NCI-H345 (cell line): ENCODE data around the gene SOX12.

Source experiments
- DNase-seq: peaks from one replicate; lab custom pipeline; 2025; lab: John Stamatoyannopoulos, UW

SOX12 gene

GRCh38 chr20:325045-325888, at the start of gene SOX12:
TSS of gene SOX12 (plus strand) at chr20:325552. CDS start at chr20:325925, 373 bp downstream.
- peak; percentile 99 for DNase-seq

GRCh38 chr20:275791-276190, 49.6 kb upstream of the SOX12 start:
- no peak for DNase-seq

GRCh38 chr20:276620-277495, 48.5 kb upstream of the SOX12 start:
- no peak for DNase-seq

DNA sequence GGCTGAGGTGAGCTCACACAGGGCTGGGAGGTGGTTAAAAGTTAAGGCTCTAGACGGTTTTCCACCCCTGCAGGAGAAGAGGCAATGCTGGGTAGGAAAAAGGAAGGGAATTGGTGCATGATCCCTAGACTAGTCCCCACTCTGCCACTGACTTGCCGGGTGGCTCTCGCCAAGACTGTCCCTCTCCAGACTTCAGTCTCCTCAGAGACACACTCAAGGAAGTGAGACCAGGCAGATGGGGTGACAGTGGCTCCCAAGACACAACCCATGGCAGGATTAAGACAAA, 47.9 kb upstream of the SOX12 start:
- no peak for DNase-seq

- DNase-seq = no peak
Measured at GRCh38 chr20:278181-278580, 47.2 kb upstream of the SOX12 start.

- DNase-seq = no peak
Measured at GRCh38 chr20:278607-279571, 46.5 kb upstream of the SOX12 start.

- DNase-seq = no peak
Measured at GRCh38 chr20:284172-284571, 41.2 kb upstream of the SOX12 start.

DNA sequence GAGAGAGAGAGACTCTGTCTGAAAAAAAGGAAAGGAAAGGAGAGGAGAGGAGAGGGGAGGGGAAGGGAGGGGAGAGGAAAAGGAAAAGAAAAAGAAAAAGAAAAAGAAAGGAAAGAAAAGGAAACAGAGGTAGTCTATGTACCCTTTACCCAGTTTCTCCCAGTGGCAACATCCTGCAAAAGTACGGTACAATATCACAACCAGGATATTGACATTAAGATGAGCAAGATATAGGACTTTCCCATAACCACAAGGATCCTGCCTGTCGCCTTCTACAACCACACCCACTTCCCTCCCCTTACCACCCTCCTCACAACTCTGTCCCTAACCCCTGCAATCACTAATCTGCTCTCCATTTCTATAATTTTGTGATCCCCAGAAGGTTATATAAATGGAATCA, 38.8 kb upstream of the SOX12 start:
- no peak for DNase-seq

GRCh38 chr20:288956-289692, 36.2 kb upstream of the SOX12 start:
- no peak for DNase-seq

- no peak for DNase-seq
Measured at GRCh38 chr20:289693-290083, 35.7 kb upstream of the SOX12 start.

GRCh38 chr20:290084-290831, 35.1 kb upstream of the SOX12 start, which contains the start of gene C20orf96:
TSS of gene C20orf96 (minus strand) at chr20:290750. CDS start at chr20:290610, 140 bp downstream.
- peak; percentile 91 for DNase-seq

DNA sequence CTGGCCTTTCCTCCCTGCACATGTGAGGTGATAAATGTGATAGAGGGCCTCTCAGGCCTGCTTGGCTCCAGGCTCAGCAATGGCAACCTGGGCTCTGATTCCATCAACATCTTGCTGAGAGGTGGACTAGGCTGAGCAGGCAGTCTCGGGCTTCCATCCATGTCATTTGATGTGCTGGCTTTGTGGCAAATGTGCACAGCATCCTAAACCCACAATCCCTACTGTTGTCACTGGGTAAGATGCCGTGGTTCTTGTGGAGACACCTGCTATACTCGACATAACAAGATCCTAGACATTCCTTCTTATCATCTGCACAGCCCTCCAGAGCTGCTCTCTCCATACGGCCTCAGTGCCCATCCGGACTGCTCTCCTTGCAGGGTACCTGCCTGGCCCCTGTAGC, 30.8 kb upstream of the SOX12 start:
- DNase-seq = no peak

DNA sequence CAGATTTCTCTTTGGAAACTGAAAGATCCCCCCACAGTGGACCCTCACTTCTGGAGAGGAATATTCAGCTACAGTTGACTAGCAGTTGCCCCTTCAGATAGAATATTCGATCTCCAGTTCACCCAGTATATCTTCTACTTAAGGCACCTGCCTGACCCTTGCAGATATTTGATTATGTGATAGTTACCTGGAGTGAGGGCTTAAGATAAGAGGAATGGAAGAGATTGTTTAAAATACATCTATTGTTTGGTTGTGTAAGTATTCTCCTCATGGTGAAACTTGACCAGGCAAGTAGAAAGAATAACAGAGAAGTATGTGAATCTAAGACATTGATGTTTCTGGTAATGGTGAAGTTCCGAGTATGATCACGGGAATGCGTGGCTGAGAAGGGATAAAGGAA, 29.5 kb upstream of the SOX12 start:
- DNase-seq = no peak

GRCh38 chr20:297098-297924, 28.0 kb upstream of the SOX12 start, which contains the start of gene ZCCHC3:
TSS of gene ZCCHC3 (plus strand) at chr20:297570. CDS start at chr20:297587, 17 bp downstream.
- DNase-seq = peak; percentile 94

GRCh38 chr20:297925-298775, 27.2 kb upstream of the SOX12 start:
- DNase-seq = peak; percentile 76

DNA sequence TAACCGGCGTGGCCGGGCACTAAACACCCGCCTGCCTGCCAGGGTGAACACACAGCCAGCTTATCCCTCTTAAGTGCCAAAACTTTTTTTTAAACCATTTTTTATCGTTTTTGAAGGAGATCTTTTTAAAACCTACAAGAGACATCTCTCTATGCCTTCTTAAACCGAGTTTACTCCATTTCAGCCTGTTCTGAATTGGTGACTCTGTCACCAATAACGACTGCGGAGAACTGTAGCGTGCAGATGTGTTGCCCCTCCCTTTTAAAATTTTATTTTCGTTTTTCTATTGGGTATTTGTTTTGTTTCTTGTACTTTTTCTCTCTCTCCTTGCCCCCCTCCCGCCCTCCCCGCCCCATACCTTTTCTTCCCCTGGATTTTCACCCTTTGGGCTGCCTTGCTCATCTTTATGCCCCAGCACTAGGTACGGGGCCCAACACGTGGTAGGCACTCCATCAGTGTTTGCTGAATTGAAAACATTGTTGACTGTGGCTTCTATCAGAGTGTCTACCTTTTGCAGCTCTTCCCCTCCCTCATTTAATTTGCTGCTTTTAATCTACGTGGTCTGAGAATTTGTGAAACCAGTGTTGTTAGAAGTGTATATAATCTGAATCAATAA, 26.5 kb upstream of the SOX12 start:
- DNase-seq = no peak

DNA sequence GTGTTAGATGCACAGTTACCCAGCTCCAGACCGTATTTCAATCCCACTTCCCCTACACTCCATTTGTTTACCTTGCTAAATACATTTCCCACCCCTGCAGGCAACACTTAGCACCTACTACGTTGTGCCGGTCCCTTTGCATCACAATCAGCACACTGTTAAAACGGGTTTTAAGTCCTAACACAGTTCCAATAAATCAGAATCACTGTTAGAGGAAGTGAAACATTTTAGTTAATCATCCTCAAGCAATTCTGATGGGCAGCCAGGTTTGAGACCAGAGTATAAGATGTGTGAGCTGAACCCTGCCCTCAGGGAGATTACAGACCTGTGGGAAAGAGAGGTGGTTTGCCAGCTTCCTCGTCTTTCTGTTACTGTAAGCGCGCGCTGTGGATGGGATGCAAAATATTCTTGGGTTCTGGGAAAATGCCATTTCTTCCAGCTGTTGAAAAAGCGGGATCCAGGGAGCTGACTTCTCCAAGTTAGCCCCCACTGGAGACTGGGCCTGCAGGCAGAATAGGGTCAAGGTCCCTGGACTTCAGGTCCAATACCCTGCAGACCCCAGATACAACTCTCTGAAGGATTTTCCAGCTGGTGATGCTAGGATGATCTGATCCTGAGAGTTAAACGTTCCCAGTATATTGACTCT, 24.9 kb upstream of the SOX12 start:
- no peak for DNase-seq
